Osteocyte (in vitro differentiated cells): Measurements from ENCODE around the gene RREB1. TPM values are rescaled to one million over a fixed set of nuclear protein-coding genes. Genes with fewer than 3 reads are reported as not detected.
A peak's percentile ranks its signal among the peaks of the same experiment; 100 is the strongest.

Experiments
- DNase-seq: peaks from one replicate; pipeline ENCODE4 v3.0.0; 2021; ENCODE audit warnings: mixed read lengths; ENCODE audit not compliant: unreplicated experiment; ENCODE audit errors: extremely low spot score
- H3K27ac Mint-ChIP-seq: one replicate; pipeline ENCODE4 v1.8.0; 2021; ENCODE audit warnings: mild to moderate bottlenecking, mixed read lengths; ENCODE audit not compliant: unreplicated experiment
- H3K27me3 Mint-ChIP-seq: one replicate; pipeline ENCODE4 v1.8.0; 2021; ENCODE audit warnings: mixed read lengths; ENCODE audit not compliant: unreplicated experiment
- H3K36me3 Mint-ChIP-seq: one replicate; pipeline ENCODE4 v1.8.0; 2021; ENCODE audit warnings: mixed read lengths; ENCODE audit not compliant: unreplicated experiment
- H3K4me1 Mint-ChIP-seq: one replicate; pipeline ENCODE4 v1.8.0; 2021; ENCODE audit warnings: mixed read lengths; ENCODE audit not compliant: unreplicated experiment
- H3K4me3 Mint-ChIP-seq: one replicate; pipeline ENCODE4 v1.8.0; 2021; ENCODE audit warnings: mild to moderate bottlenecking, moderate library complexity, mixed read lengths; ENCODE audit not compliant: unreplicated experiment
- H3K9me3 Mint-ChIP-seq: one replicate; pipeline ENCODE4 v1.8.0; 2021; ENCODE audit warnings: mixed read lengths; ENCODE audit not compliant: unreplicated experiment
- CTCF ChIP-seq: fragments of 200-600 bp; sonication (generic); IDR thresholded peaks from 2 replicates; pipeline ENCODE4 v1.5.0; 2021; ENCODE audit warnings: antibody characterized with exemption, mild to moderate bottlenecking, moderate library complexity
- total RNA-seq: library from RNA; stranded (reverse); gene quantifications from 2 replicates; pipeline ENCODE4 v1.2.1, GENCODE V29; 2021

RREB1 gene
- total RNA-seq, 1 donor from 2014 or later = 29.9 TPM

DNA sequence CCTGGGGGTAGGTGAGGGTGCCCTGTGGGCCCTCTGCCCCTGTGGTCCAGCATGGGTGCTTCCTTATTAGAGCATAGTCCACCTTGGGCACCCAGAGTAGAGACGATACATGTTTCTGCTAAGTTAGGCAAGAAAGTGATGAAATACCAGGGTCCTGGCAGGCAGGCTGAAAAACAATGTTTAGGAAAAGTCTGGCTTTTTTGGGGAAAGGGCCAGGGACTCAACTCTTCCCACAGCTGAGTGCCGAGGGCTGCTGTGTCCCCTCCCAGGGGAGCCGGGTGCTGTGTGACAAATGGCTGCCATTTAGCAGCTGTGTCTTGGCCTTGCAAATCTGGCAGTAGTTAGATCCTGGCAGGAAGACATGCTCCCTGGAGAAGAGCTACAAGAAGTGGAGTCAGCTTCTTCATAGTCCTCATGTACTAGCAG lies 61.5 kb downstream of the RREB1 start:
- peaks cover 2% of the 10 kb centered on the region for H3K36me3 Mint-ChIP-seq
- no peaks in the 10 kb centered on the region for H3K9me3 Mint-ChIP-seq
- no peak for DNase-seq
- peaks cover 63% of the 10 kb centered on the region for H3K4me1 Mint-ChIP-seq
- peak overlapping the region; percentile 47 for H3K27ac Mint-ChIP-seq
- H3K4me3 Mint-ChIP-seq = no peak overlapping the region
- TF ChIP-seq CTCF = no peak
- no peaks in the 10 kb centered on the region for H3K27me3 Mint-ChIP-seq

GRCh38 chr6:7170117-7170732 lies 62.5 kb downstream of the RREB1 start:
- Mint-ChIP-seq H3K27ac (no peak overlapping the region), H3K27me3 (no peaks in the 10 kb centered on the region), H3K9me3 (no peaks in the 10 kb centered on the region), H3K4me1 (peaks cover 58% of the 10 kb centered on the region), H3K4me3 (no peak overlapping the region), H3K36me3 (peaks cover 2% of the 10 kb centered on the region)
- no peak for TF ChIP-seq CTCF
- DNase-seq = no peak

DNA sequence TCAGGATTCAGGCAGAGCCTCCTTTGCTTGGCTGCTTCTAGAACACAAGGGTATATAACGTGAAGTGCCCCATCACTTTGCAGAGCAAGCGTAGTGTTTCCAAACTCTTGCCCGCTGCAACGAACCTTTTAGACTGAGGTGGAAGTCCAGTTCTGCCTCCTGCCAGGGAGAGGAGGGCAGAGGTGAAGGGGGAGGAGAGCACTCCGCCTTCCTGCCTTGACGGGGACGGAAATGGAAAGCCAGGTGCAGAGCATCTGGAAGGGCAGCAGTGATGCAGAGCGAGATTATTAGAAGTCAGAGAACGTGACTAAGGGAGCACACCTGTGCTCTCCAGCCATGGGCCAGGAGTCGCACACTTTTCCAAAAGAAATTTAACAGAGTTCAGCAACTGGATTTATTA lies 63.4 kb downstream of the RREB1 start:
- H3K36me3 Mint-ChIP-seq = peaks cover 2% of the 10 kb centered on the region
- H3K9me3 Mint-ChIP-seq = no peaks in the 10 kb centered on the region
- no peak overlapping the region for H3K4me3 Mint-ChIP-seq
- no peaks in the 10 kb centered on the region for H3K27me3 Mint-ChIP-seq
- no peak for DNase-seq
- TF ChIP-seq CTCF = no peak
- no peak overlapping the region for H3K27ac Mint-ChIP-seq
- peaks cover 58% of the 10 kb centered on the region for H3K4me1 Mint-ChIP-seq

DNA sequence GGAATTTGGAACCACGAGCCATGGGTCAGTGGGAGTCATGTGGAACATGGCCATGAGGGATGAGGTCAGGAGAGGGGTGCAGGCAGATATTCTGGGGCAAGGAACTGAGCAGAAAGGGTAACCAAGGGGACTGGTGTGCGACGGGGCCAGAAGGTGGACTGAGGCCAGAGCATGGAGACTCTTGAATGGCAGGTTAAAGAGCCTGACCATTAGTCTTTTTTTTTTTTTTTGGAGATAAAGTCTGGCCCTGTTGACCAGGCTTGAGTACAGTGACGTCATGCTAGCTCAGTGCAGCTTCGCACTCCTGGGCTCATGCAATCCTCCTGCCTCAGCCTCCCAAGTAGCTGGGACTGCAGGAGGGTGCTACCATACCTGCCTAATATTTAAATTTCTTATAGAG lies 64.0 kb downstream of the RREB1 start:
- H3K27ac Mint-ChIP-seq = no peak overlapping the region
- no peak for DNase-seq
- H3K27me3 Mint-ChIP-seq = no peaks in the 10 kb centered on the region
- H3K4me1 Mint-ChIP-seq = peaks cover 58% of the 10 kb centered on the region
- peaks cover 2% of the 10 kb centered on the region for H3K36me3 Mint-ChIP-seq
- H3K9me3 Mint-ChIP-seq = no peaks in the 10 kb centered on the region
- H3K4me3 Mint-ChIP-seq = no peak overlapping the region
- TF ChIP-seq CTCF = no peak

GRCh38 chr6:7172649-7173048 lies 64.9 kb downstream of the RREB1 start:
- H3K27me3 Mint-ChIP-seq = no peaks in the 10 kb centered on the region
- H3K27ac Mint-ChIP-seq = peak overlapping the region; percentile 27
- no peak overlapping the region for H3K4me3 Mint-ChIP-seq
- H3K9me3 Mint-ChIP-seq = no peaks in the 10 kb centered on the region
- no peak for DNase-seq
- H3K36me3 Mint-ChIP-seq = peaks cover 6% of the 10 kb centered on the region
- no peak for TF ChIP-seq CTCF
- H3K4me1 Mint-ChIP-seq = peaks cover 57% of the 10 kb centered on the region
